Endothelial cell of umbilical vein (primary cell): ENCODE measurements around the gene TBL2. TPM values are rescaled to one million over a fixed set of nuclear protein-coding genes. Genes with fewer than 3 reads are reported as not detected.

Source experiments
- BruUV-seq: library from RNA; stranded (reverse); fragments of 400-500 nt; replicated peaks from 2 replicates; lab custom pipeline; 2021; lab: Mats Ljungman, UMichigan
- CTCF ChIA-PET: fragments of 300-600, 350-600 bp; sonication (Branson Sonifier 250); formaldehyde crosslinking; loops from one replicate; lab custom pipeline; 2021; ENCODE audit warnings: antibody characterized with exemption, inconsistent platforms; lab: Charles Lee
- POLR2A ChIA-PET: fragments of 300-600, 350-600 bp; sonication (Branson Sonifier 250); formaldehyde crosslinking; loops from one replicate; lab custom pipeline; 2021; ENCODE audit warnings: antibody characterized with exemption, inconsistent platforms; lab: Charles Lee
- DNase-seq: peaks from one replicate; pipeline ENCODE4 v3.0.0-alpha.2; 2011; ENCODE audit warnings: low read depth, low spot score
- FAIRE-seq: peaks from 2 replicates; lab custom pipeline; 2011; peaks lifted over from hg19 to GRCh38; lab: Jason Lieb, UNC
- H2AFZ ChIP-seq: 2 replicates; pipeline ENCODE4 v1.6.0; 2012; ENCODE audit warnings: low read depth, low read length, control low read depth, inconsistent platforms
- H3K27ac ChIP-seq: 2 replicates; pipeline ENCODE4 v1.5.1; 2011; ENCODE audit warnings: low read depth, mild to moderate bottlenecking, control low read depth, low read length, moderate library complexity; ENCODE audit not compliant: insufficient read depth
- H3K27me3 ChIP-seq, 2 experiments: 2 replicates each; pipeline versions ENCODE4 v1.6.0 to v1.6.1; 2011; ENCODE audit warnings: low read length in 2 of 2, mixed read lengths in 1 of 2; ENCODE audit not compliant: control insufficient read depth in 2 of 2, insufficient read depth in 2 of 2
- H3K36me3 ChIP-seq, 2 experiments: 2 replicates in 1 of 2; 3 replicates in 1 of 2; pipeline ENCODE4 v1.5.1; 2011; ENCODE audit warnings: low read length in 2 of 2, mild to moderate bottlenecking in 1 of 2, moderate library complexity in 1 of 2; ENCODE audit not compliant: control insufficient read depth in 2 of 2, insufficient read depth in 2 of 2; ENCODE audit errors: extremely low read depth in 1 of 2
- H3K4me1 ChIP-seq: 3 replicates; pipeline ENCODE4 v1.5.1; 2011; ENCODE audit warnings: mild to moderate bottlenecking, low read length; ENCODE audit not compliant: control insufficient read depth, insufficient read depth; ENCODE audit errors: extremely low read depth
- H3K4me2 ChIP-seq: 2 replicates; pipeline ENCODE4 v1.6.1; 2011; ENCODE audit warnings: low read length, control low read depth, mixed read lengths; ENCODE audit not compliant: insufficient read depth
- H3K4me3 ChIP-seq, 3 experiments: fragments of 200-600 bp in 1 of 3; sonication (generic), shearing (Covaris generic) in 1 of 3; replicated peaks in 1 of 3; 2 replicates each; pipeline ENCODE4 v1.5.1; 2011 to 2016; ENCODE audit warnings: control low read depth in 3 of 3, low read length in 3 of 3, mild to moderate bottlenecking in 2 of 3, inconsistent platforms in 1 of 3, low read depth in 1 of 3, moderate library complexity in 1 of 3; ENCODE audit not compliant: insufficient read depth in 1 of 3
- H3K79me2 ChIP-seq: 2 replicates; pipeline ENCODE4 v1.6.0; 2012; ENCODE audit warnings: low read length, inconsistent platforms; ENCODE audit not compliant: control insufficient read depth, insufficient read depth
- H3K9ac ChIP-seq: replicated peaks from 2 replicates; pipeline ENCODE3; 2011; ENCODE audit warnings: low read length, control low read depth; ENCODE audit not compliant: insufficient read depth; ENCODE audit errors: extremely low read depth
- H3K9me1 ChIP-seq: replicated peaks from 3 replicates; pipeline ENCODE4 v1.6.0; 2011; ENCODE audit warnings: mild to moderate bottlenecking, low read length; ENCODE audit not compliant: control insufficient read depth, insufficient read depth; ENCODE audit errors: extremely low read depth
- H3K9me3 ChIP-seq: replicated peaks from 2 replicates; pipeline ENCODE4 v1.5.1; 2012; ENCODE audit warnings: low read length, inconsistent platforms; ENCODE audit not compliant: control insufficient read depth, insufficient read depth
- H4K20me1 ChIP-seq: replicated peaks from 2 replicates; pipeline ENCODE3; 2011; ENCODE audit warnings: mild to moderate bottlenecking, low read length; ENCODE audit not compliant: control insufficient read depth, insufficient read depth; ENCODE audit errors: extremely low read depth
- EZH2 ChIP-seq: IDR thresholded peaks from 2 replicates; pipeline ENCODE4 v1.6.1; 2012; ENCODE audit warnings: borderline replicate concordance, low read depth, mild to moderate bottlenecking, moderate library complexity, low read length, inconsistent platforms; ENCODE audit not compliant: severe bottlenecking
- FOS ChIP-seq: IDR thresholded peaks from 2 replicates; pipeline ENCODE4 v1.6.1; 2011; ENCODE audit warnings: mild to moderate bottlenecking, low read length, moderate library complexity, borderline replicate concordance; ENCODE audit not compliant: insufficient read depth
- GATA2 ChIP-seq: IDR thresholded peaks from 2 replicates; pipeline ENCODE4 v1.7.0; 2011; ENCODE audit warnings: low read depth, mild to moderate bottlenecking, moderate library complexity, mixed read lengths, low read length; ENCODE audit not compliant: insufficient read length, insufficient read depth
- JUN ChIP-seq: IDR thresholded peaks from 2 replicates; pipeline ENCODE4 v1.6.1; 2011; ENCODE audit warnings: borderline replicate concordance, low read depth; ENCODE audit not compliant: insufficient read length, insufficient read depth
- MAX ChIP-seq: IDR thresholded peaks from 2 replicates; pipeline ENCODE4 v1.6.1; 2011; ENCODE audit not compliant: insufficient read depth, insufficient read length
- MYC ChIP-seq: IDR thresholded peaks from one replicate; pipeline ENCODE4 v1.6.1; 2011; ENCODE audit warnings: mild to moderate bottlenecking, low read depth, low read length
- POLR2A ChIP-seq: IDR thresholded peaks from 2 replicates; pipeline ENCODE4 v1.6.1; 2012; ENCODE audit warnings: low read depth, mild to moderate bottlenecking, control low read depth, low read length
- POLR2AphosphoS5 ChIP-seq: IDR thresholded peaks from 2 replicates; pipeline ENCODE4 v1.6.1; 2012; ENCODE audit warnings: low read depth, mild to moderate bottlenecking, control low read depth, low read length, moderate library complexity; ENCODE audit not compliant: insufficient read depth
- dilution Hi-C: fragments of 300-500 bp; cut with MboI; formaldehyde crosslinking; loops from one replicate; pipeline ENCODE4 v1.15.0; 2019; ENCODE audit warnings: low sequenced_read_pairs; ENCODE audit not compliant: extremely low pct_ligation_motif_present
- intact Hi-C: fragments of 100-400 bp; cut with micrococcal nuclease; formaldehyde crosslinking; loops from one replicate; pipeline ENCODE4 v1.10.0; 2022
- polyA plus RNA-seq, 4 experiments: library from polyadenylated mRNA; depleted of rRNA in 3 of 4; stranded (reverse) in 3 of 4; unstranded in 1 of 4; fragments of >200 nt; gene quantifications; 2 replicates each; pipeline versions ENCODE4 v1.2.1 to v1.2.3, GENCODE V29; 2011 to 2012; ENCODE audit warnings: missing spikeins in 1 of 4
- total RNA-seq: library from RNA; stranded (reverse); gene quantifications from 2 replicates; pipeline ENCODE4 v1.2.3, GENCODE V29; 2021
- TF ChIP-seq, protein P1 (sequence below), 2 donors: IDR thresholded peaks; 1 replicate in 1 of 2; 2 replicates in 1 of 2; pipeline ENCODE4 v1.5.1; 2011; ENCODE audit warnings: low read length in 2 of 2, mild to moderate bottlenecking in 2 of 2, moderate library complexity in 2 of 2, control low read depth in 1 of 2, inconsistent platforms in 1 of 2, low read depth in 1 of 2; ENCODE audit not compliant: insufficient read depth in 1 of 2; ENCODE audit errors: extremely low read depth in 1 of 2

Gene TBL2
- total and polyA plus RNA-seq, 2 donors (not counting 3 experiments of a cell fraction or from before 2014, with no cell fraction given), result 38.6 to 48.4 TPM

GRCh38 chr7:73537051-73537450, 41.3 kb downstream of the TBL2 start:
- POLR2A ChIA-PET, result no interaction called here
- Histone ChIP-seq H3K79me2 (no peaks in the 10 kb centered on the region), H3K9me1 (no peaks in the 10 kb centered on the region), H3K27me3 (no peaks in the 10 kb centered on the region), H2AFZ (no peak overlapping the region), H3K4me3 (no peak overlapping the region), H3K4me1 (no peaks in the 10 kb centered on the region), H3K9ac (no peak overlapping the region), H4K20me1 (no peaks in the 10 kb centered on the region), H3K9me3 (no peaks in the 10 kb centered on the region), H3K27ac (no peak overlapping the region), H3K4me2 (no peak overlapping the region), H3K36me3 (peaks cover 22 to 36% of the 10 kb centered on the region in 2 experiments)
- BruUV-seq, result no TSS peak
- CTCF ChIA-PET, result no interaction called here
- dilution Hi-C loops, result no loop called here
- DNase-seq, result no peak
- no peak for TF ChIP-seq GATA2
- TF ChIP-seq EZH2, result no peak
- TF ChIP-seq POLR2A, result no peak
- no peak for TF ChIP-seq FOS
- TF ChIP-seq, protein P1, sequence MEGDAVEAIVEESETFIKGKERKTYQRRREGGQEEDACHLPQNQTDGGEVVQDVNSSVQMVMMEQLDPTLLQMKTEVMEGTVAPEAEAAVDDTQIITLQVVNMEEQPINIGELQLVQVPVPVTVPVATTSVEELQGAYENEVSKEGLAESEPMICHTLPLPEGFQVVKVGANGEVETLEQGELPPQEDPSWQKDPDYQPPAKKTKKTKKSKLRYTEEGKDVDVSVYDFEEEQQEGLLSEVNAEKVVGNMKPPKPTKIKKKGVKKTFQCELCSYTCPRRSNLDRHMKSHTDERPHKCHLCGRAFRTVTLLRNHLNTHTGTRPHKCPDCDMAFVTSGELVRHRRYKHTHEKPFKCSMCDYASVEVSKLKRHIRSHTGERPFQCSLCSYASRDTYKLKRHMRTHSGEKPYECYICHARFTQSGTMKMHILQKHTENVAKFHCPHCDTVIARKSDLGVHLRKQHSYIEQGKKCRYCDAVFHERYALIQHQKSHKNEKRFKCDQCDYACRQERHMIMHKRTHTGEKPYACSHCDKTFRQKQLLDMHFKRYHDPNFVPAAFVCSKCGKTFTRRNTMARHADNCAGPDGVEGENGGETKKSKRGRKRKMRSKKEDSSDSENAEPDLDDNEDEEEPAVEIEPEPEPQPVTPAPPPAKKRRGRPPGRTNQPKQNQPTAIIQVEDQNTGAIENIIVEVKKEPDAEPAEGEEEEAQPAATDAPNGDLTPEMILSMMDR (IDR thresholded peaks at IDR 0.05; ENCODE audit: extremely low read depth in 1 of 2, insufficient read depth in 1 of 2, low read depth in 1 of 2, low read length in 2 of 2), result no peak
- TF ChIP-seq MAX, result no peak
- no peak for TF ChIP-seq POLR2AphosphoS5
- no peak for TF ChIP-seq MYC
- TF ChIP-seq JUN, result no peak
- FAIRE-seq, result no peak
- intact Hi-C loops, result no loop called here
